OCI-LY3 (cell line): ENCODE measurements around the gene GFY.

ENCODE experiments used
- CTCF ChIP-seq: fragments of 200-600, 300-600 bp; sonication (generic); IDR thresholded peaks from 2 replicates; pipeline ENCODE4 v1.5.1; 2014; ENCODE audit warnings: antibody characterized with exemption, low read length, low read depth
- EZH2phosphoT487 ChIP-seq: fragments of 200-600 bp; shearing (Covaris generic); IDR thresholded peaks from 2 replicates; pipeline ENCODE4 v1.6.1; 2018; ENCODE audit warnings: antibody characterized with exemption, mixed run types, low read depth

GRCh38 chr19:49447485-49448431, 22.6 kb downstream of the GFY start:
- TF ChIP-seq CTCF (no peak), EZH2phosphoT487 (no peak)
